SK-N-DZ (cell line): ENCODE data around the gene NBAS.
"Not testable (repeated sequence)": the region's sequence is repeated elsewhere in the genome, so short reads cannot be mapped to it uniquely, and the experiment has no call there.

Experiments
- DNase-seq: peaks from one replicate; pipeline ENCODE4 v3.0.0-alpha.2; 2015; ENCODE audit warnings: low spot score

NBAS gene

DNA sequence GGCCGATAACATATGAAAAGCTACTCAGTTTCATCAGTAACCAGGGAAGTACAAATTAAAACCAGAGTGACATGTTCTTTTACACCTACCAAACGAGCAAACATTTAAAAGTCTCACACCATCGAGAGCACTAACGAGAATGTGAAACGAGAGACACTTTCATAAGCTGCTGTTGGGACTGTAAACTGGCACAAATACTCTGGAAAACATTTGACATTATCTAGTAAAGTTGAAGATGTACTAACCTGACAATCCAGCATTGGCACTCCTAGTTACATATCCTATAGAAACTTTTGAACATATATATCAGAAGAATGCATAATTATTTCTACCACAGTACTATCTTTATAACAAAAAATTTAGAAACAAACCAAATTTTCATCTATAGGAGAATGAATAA, 28.1 kb downstream of the NBAS start:
- peak; percentile 91 for DNase-seq

DNA sequence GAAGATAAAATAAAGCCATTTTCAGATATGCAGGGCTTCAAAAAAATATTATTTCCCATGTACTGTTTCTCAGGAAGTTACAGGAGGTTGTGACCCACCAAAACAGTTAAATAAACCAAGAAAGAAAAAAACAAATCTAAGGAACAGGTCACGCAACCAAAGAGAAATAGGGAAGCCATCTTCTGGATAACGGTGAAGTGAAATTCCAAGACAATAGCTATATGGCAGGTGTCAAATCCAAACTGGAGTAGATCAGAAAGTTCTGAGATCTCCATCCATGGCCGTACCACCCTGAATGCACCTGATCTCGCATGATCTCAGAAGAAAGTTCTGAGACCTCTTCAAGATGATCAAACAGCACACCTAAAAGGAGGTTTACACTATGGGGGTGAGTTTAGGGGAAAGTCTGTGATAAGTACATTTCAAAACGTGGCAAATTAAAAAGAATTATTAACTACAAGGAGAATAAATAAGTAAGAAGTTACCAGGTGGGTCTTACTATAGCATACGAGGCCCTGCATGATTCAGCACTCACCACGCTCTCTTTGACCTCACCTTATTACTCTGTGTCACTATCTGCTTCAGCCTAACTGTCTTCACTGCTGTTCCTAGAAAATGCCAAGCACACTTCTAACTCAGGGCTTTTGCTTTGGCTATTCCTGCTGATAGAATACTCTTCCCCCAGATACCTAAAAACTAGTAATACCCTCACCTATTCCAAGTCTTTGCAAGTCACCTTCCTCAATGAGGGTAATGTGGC, 29.9 kb downstream of the NBAS start:
- DNase-seq, result peak; percentile 90

DNA sequence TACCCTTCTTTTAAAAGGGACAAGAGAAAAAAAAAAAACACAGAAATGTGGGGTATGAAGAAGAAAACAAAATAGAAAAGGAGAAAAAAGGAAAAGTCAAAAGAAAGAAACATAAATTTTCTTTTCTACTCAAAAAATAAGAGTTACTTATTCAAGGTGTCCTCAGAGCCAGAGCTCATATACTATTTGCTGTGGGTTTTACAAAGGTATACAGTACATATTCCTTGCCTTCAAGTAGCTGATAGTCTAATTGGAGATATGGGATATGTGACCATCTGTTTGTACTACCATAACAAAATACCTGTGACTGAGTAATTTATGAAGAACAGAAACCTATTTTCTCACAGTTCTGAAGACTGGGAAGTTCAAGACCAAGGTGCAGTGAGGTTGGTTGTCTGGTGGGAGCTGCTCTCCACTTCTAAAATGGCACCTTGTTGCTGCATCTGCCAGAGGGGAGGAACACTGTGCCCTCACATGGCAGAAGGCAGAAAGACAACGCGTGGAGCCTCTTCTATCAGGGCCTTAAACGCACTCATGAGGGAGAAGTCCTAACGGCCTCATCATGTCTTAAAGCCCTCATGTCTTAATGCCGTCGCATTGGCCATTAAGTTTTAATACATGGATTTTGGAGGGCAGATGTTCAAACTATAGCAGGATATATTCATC, 33.9 kb downstream of the NBAS start:
- DNase-seq, result peak; percentile 90

DNA sequence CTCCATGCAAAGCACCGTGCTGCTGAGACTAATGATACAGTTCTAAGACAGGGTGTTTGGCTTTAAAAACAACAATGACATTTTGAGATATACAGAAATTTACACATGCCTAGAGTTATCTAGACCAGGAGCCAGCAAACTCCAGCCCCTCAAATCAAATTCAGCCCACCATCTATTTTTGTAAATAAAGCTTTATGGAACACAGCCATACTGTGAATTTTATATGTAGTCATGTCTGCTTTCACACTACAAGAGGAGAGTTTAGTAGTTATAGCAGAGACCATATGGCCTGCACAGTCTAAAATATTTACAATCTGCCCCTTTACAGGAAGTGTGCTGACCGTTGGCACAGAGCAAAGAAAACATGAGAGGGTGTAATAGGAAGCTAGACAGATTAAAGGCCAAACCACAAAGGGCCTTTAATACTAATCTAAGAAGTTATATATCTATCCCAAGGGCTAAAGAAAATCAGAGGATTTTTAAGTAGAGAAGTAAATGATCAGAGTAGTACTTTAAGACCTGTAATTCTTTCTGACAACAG, 39.4 kb downstream of the NBAS start:
- DNase-seq, result peak; percentile 89

DNA sequence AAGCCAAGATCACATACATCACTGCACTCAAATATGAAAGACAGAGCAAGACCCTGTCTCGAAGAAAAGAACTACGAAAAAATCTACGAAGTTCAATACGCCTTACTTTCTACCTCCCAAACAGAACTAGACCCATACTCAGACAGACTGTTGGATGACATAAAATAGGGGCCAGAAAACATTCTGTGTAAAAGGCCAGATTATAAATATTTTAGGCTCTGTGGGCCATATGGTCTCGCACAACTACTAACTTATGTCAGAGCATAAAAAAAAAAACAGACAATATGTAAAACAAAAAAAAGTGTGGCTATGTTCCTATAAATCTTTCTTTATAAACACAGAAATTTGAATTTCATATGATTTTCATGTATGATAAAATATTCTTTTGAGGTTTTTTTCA, 40.8 kb downstream of the NBAS start:
- no peak for DNase-seq

DNA sequence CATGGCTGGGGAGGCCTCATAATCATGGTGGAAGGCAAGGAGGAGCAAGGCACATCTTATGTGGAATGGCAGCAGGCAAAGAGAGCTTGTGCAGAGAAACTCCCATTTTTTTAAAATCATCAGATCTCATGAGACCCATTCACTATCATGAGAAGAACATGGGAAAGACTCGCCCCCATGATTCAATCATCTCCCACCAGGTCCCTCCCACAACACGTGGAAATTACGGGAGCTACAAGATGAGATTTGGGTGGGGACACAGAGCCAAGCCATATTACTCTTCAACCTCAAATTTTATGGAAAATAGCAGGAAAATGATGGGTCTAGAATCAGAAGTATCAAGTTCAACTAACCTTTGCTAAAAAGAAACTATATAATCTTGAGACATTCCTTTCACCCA, 42.4 kb downstream of the NBAS start:
- peak; percentile 86 for DNase-seq

DNA sequence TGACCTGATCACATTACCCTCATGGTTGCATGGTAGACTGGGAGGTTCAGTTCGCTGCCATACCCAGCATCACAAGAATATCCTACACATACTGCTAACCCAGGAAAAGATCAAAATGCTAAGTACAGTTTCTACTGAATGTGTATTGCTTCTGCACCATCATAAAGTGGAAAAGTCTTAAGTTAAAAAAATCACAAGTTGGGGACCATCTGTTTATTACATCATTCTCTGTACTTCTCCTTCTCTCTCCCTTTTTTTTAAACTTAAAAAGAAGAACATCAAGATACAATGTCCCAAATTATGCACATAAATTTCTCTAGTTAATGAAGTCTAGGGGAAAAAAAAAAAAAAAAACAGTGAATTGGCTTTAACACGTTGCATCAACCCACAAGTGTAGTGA, 43.3 kb downstream of the NBAS start:
- peak; percentile 86 for DNase-seq

DNA sequence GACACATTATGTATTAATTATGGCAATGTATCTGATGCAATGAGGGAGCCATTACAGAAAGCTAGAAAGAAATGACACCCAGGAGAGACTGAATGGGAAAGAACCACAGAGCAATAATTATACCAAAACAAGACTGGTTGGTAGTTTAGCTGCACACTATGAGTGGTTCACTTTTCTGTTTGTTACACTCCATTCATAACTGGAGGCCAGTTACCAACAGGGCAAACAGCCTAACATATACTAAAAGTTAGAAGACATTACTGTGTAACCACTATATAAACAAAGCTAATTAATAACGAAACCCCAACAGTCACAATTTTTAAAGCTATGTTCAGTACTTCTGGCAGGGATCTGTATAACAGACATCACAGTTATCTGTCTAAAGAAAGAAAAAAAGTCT, 49.4 kb downstream of the NBAS start:
- DNase-seq, result peak; percentile 88

DNA sequence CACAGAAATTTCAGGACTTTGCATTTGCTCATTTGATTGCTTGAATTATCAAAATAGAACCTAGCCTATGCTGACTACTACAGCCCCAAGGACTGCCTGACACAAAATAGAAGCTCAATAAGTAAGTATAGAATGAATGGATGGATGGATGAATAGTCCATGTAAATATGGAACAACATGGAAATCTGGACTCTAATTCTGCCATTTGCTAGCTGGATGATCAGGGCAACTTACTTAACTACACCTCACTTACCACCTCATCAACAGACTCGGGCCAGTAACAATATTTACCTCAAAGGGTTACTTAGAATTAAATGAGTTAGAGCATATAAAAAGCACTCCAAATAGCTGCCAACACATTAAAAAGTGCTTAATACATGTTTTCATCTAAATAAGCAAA, 50.6 kb downstream of the NBAS start:
- peak; percentile 91 for DNase-seq

DNA sequence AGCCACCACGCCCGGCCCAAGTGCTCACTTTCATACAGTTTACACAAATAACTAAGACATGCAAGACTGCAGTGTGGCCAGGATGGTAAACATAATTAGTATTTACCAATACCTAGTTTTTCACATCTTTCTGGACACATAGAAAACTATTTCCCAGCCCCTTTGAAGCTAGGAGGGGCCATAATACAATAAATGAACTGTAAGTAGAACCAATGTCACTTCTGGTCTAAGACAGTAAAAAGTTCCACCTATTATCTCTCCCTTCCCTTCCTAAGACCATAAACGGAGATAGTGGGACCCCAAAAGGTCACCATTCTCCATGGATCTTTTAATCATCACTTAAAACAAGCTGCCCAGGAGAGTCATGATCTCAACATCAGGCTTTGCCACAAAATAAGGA, 51.0 kb downstream of the NBAS start:
- DNase-seq, result peak; percentile 90

DNA sequence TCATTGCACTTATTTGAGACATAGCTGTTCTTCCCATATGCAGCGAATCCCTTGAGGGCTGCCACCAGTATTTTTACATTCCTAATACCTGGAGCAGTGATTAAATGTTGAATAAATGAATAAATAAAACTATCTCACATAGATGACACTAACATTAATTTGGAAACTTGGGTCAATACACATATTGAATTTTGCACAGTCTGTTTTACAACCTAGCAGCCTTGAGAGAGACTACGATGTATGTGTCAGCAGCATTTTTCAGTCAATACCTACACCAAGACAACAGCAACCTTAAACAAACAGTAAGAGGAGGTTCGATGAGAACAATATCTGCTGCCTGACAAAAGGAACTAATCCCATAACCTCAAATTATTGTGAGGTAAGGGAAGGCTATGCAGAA, 53.4 kb downstream of the NBAS start:
- peak; percentile 88 for DNase-seq

DNA sequence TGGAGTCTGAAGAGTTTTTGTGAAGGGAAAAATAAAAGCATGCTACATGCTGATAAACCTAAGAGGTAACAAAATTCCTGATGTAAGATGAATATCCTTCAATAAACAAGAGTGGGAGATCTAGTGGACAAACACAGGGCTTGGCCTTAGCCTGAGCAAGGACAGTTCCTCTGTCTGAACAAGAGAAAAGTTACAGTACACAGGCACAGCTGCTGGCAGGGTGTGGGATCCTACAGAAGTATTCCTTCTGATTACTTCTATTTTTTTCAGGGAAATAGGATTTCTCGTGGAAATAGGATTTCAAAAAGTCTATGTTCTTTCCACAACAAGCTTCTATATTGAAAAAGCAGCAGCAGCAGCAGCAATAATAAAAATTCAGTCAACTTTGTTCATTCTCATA, 54.1 kb downstream of the NBAS start:
- peak; percentile 88 for DNase-seq

DNA sequence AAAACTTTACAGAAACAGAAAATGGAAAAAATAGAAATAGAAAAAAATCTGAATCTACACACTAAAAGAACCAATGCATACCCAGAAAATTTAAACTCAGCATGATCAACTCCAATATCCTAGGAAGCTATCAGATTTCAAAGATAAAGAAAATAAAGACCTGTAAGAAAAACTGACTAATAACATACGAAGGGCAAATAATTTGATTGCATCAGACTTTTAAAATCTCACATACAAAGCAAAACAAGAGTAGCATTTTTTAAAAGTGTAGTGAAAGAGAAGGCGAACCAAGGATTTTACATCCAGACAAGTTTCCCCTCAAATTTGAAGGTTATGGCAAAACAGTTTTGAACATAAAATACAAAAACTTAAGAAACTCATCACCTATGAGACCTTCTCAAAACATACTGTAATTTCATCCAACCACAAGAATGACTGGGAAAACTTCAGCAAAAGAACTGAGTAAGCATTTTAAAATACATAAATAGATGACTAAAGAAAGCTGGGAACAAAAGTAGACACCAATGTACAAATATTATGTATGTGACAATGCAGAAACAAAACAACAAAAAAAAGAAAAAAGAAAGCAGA, 54.8 kb downstream of the NBAS start:
- DNase-seq, result peak; percentile 89

DNA sequence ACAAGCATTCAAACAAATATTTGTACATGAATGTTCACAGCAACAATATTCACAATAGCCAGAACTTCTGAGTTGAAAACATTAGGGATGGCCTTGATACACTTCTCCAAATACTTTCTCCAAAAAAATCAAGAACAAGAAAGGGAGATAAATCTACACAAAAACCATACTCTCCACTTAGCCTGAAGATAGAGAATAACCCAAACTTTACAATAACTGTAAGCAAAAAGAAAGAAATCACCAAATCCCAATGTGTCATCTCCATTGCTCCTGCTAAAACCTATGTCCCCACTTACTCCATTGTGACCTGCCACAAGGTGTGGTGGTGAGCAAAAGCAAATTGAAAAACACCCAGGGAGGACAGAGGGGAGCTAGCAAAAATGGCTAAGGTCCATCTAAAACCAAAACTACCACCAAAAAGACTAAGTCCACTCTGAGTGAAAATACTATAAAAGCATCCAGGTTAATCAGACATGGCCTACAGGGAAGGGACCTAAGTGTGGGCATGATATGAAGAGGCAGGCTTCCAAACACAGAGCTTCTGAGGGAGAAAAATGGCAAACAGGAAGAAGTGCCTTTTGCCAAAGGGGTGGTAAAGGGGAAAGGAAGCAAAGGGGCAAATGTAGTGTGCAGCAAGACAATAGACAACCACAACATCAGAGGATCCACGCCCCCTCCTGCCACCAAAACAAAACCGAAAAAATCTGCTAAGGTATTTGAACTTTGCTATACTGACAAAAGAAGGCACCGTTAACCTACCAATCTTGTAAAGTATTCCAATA, 56.1 kb downstream of the NBAS start:
- DNase-seq, result peak; percentile 91

DNA sequence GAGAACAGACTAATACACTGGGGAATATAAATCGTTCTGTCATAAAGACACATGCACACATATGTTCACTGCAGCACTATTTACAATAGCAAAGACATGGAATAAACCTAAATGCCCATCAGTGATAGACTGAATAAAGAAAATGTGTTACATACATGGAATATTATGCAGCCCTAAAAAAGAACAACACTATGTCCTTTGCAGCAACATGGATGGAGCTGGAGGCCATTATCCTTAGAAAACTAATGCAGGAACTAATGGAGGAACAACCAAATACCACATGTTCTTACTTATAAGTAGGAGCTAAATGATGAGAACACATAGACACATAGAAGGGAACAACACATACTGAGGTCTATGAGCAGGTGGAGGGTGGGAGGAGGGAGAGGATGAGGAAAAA, 61.9 kb downstream of the NBAS start:
- not testable (repeated sequence) for DNase-seq

DNA sequence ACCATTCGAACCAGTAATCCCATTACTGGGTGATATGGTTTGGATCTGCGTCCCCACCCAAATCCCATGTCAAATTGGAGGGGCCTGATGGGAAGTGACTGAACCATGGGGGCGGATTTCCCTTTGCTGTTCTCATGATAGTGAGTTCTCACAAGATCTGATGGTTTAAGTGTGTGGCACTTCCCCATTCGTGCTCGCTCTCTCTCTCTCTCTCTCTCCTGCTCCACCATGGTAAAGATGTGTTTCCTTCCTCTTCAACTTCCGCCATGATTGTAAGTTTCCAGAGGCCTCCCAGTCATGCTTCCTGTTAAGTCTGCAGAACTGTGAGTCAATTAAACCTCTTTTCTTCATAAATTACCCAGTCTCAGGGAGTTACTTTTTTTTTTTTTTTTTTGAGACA, 62.6 kb downstream of the NBAS start:
- DNase-seq, result peak; percentile 88

DNA sequence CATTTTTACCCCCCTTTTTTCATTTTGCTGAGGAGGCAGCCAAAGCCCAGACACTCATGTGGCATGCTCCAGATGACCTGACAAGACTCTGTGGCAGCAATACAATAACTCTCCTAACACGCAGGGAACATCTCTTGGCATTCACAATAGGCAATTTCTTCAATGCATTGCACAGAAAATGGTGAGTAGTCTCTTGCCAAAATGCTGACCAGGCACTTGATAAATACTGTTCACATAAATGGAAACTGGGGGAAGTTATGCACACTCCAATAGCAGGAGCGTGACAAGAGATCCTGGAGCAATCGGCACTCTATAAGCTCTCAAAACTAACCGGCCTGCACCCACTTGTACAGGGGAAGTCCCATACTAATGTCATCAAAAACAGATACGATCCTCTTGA, 66.3 kb downstream of the NBAS start:
- DNase-seq, result no peak

DNA sequence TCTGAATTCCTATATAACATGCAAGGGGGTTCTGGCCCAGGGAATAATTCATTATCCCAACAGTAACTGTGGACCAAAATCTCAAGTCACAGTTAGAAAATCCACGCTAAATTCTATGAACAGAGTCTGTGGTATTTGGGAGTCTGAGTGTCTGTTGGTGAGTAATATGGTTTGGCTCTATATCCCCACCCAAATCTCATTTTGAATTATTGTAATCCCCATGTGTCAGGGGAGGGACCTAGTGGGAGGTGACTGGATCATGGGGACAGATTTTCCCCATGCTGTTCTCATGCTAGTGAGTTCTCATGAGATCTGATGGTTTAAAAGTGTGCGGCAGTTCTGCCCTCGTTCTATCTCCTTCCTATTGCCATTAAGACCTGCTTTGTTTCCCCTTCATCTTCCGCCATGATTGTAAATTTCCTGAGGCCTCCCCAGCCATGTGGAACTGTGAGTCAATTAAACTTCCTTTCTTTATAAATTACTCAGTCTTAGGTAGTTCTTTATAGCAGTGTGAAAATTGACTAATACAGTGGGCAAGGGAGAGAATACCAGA, 68.3 kb downstream of the NBAS start:
- DNase-seq, result no peak

DNA sequence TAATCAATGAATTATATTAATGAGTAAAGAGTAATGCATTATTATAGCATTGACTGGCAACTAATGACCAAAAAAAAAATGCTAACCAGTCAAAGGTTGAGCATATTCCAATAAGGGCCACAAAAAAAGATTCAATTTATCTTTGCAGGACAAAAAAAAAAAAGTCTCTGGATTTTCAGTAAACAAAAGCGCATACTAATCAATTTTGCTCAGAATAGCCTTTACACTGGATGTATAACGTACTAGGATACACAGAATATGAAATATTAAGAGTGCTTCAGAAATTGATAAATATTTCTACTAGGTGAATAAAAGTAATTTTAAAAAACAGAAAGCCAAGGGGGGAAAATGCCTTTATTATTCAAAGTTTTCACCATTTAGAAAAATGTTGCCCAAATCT, 74.4 kb downstream of the NBAS start:
- DNase-seq, result no peak

DNA sequence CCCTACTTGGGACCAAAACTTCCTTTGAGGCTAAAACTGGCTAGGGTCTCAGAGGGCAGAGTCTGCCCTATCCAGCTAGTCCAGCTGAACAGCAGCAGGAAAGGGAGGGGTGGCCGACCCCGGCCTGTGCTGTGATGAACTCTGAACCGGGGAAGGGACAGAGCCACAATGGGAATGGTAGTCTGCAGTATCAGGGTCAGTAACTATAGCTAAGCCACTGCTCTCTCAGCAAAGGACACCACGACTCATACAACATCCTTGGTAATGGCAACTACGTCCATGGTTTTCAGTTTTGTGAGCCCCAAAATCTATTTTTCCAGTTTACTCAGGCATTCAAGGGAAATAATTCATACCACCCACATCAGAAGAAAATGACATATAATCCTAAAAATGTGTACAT, 75.2 kb downstream of the NBAS start:
- peak; percentile 88 for DNase-seq

DNA sequence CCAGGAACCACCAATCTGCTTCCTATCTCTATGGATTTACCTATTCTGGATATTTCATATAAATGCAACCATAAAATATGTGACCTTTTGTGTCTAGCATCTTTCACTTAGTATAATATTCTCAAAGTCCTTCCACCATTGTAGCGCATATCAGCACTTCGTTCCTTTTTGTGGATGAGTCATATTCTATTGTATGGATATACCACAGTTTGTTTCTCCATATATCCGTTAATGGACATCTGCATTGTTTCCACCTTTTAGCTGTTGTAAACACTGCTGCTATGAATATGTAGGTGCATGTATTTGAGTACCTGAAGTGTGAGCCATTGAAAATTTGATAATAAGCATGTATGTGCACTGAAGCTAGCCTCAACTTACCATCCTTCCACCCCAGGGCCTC, 80.1 kb downstream of the NBAS start:
- no peak for DNase-seq

DNA sequence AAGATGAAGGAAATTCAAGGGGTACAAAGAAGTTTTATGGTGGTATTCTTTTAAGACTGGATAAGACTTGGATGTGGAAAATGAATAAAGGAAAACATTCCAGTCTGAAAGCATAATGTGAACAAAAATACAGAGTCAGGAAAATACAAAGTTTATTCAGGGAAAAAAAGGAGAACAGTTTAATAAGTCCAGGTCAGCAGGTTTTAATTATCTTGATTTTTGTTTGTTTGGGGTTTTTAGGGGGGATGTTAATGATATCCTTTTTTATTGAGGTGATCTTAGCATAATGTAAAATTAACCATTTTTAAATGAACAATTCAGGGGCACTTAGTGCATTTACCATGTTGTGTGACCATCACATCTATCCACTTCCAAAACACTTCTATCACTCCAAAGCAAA, 80.6 kb downstream of the NBAS start:
- DNase-seq, result peak; percentile 86
